HG03039 (cell line): ENCODE measurements around the gene CHD2.
A peak's percentile ranks its signal among the peaks of the same experiment; 100 is the strongest.
"Not testable (repeated sequence)": the region's sequence is repeated elsewhere in the genome, so short reads cannot be mapped to it uniquely, and the experiment has no call there.

Experiments
- ATAC-seq: cut with Tn5 transposase; IDR thresholded peaks from one replicate; pipeline ENCODE4 v1.9.1; 2021; ENCODE audit warnings: mild to moderate bottlenecking, moderate library complexity; ENCODE audit not compliant: unreplicated experiment

Gene CHD2

DNA sequence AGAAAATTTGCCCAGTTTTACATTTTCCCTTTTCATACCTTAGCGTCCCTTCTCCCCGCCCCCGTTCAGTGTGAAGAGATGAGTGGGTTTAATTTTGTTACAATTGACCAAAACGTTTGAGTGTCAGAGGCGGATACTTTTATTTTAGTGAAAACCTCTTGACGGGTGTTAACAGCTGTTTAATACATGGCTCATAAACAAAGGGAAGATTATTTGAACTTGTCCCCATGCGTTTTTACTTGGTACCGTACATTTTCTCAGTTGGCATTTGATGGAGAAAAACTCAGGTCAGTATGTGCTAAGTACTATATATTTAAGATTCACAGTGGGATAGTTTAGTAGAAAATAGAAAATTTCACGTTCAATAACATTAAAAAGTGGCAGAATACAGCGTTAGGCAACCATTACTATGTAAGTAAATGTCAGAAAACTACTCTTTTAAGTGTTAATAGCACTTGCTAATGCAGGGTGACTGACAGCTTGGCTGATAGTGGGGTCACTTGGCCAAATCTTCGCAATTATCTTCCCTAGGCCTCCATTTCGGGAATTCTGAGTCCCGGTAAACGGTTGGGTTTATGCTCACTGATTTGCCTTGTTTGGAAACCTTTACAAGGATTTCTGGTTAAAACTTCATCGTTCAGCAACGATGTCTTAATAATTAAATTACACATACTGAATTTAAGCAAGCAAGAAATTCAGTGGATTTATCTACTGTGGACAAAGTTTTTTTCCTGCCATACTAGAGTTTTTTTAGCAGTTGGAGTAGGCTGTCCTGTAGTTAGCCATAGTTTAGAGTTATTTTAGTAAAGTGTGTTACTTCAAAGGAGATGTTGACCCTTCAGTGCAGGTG, 4.8 kb downstream of the CHD2 start:
- ATAC-seq, result no peak

DNA sequence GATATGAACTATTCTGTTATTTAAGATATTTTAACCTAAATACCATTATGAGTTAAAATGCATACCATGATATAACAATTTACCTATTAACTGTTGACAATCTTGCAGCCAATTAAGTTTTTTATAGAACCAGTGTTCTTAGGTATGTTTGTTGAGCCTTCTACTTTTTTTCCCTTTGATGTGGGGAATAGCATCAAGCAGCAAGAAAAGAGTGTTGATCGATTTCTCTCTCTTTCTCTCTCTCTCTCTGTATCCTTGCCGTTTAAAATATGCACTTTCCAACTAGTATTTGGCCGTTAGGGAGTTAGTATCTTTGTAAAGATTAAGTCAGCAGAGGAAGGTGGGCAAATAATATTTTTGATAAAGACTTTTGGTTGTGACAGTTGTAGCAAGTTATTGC, 5.9 kb downstream of the CHD2 start:
- no peak for ATAC-seq

DNA sequence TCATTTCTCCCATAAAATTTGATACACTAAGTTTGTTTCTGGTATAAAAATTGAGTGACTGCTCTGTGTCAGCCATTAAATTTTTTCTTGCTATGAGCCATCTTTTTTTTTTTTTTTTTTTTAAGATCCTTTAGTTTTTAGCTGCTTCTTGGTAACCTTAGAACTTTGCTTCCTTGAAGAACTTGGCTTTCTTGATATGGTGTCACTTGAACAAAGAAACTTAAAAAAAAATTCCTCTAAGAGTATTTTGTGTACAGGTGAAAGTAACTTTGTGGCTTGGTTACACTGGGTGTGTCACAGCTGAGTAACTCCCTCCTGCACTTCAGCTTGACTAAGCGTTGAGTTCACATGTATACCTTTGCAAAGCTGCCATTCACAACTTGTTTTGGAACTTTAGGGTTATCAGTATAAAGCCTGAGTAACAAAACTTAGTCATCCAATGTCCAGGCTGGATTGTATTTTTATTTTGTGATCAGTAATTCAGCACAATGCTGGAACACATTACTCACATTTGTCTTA, 6.5 kb downstream of the CHD2 start:
- ATAC-seq, result peak; percentile 27

DNA sequence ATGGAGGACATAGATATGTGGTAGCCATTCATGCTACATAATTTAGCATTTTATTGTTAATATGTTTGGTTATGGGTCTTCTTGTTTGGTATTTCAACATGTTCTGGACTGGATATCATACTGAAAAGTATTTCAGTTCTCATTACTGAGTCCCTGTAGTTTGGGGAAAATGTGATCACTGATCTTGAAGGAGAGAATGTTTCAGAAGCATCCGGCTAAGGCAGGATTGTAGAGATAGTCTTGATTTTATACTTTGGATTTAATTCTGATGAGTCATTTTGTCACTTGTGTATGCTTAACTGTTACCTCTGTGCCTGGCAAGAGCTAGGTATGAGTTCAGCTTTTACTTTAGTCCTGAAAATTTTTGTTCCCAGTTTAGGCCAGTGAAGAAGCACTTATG, 7.1 kb downstream of the CHD2 start:
- no peak for ATAC-seq

DNA sequence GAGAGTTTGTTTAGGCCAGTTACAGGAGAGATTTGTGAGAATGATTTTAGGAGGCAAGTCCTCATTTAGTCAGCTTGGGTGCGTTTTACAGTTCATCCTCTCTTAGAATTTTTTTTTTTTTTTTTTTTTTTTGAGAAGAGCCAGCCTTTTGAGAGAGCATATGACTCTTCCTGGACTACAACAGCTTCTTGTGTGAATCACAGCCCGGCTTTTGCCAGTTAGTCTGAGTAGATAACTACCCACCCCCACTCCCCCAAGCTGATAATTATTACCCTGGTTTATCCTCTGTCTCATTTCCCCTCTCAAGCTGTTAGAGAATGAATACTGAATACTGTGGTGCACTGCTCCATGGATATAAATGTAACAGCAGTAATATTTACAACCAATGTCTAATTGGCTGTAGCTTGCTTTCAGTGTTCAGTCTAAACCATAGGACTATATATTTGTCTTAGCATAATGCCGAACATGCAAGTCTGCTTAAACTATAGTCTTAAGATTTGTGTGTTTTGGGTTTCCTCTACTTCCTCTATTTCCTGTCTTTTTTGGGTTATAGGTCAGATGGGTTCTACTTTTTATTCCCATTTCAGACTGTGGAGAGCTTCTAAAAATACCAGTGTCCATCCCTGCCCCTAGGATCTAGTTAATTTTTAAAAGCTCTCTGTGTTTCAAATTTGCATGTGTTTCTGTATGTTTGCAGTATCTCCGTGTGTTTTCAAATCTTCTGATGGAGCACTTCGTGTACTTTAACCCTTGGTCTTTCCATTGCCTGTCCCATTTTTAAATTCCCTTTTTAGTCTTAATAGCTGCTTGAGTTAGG, 8.0 kb downstream of the CHD2 start:
- no peak for ATAC-seq

DNA sequence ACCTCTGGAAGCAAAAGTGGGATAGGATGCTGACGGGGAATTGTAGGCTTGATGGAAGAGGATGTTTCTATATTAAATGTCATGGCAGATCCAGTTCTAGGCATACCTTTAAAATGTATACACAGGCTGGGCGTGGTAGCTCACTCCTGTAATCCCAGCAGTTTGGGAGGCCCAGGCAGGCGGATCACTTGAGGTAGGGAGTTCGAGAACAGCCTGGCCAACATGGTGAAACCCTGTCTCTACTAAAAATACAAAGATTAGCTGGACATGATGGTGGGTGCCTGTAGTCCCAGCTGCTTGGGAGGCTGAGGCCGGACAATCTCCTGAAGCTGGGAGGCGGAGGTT, 8.6 kb downstream of the CHD2 start:
- ATAC-seq, result no peak

DNA sequence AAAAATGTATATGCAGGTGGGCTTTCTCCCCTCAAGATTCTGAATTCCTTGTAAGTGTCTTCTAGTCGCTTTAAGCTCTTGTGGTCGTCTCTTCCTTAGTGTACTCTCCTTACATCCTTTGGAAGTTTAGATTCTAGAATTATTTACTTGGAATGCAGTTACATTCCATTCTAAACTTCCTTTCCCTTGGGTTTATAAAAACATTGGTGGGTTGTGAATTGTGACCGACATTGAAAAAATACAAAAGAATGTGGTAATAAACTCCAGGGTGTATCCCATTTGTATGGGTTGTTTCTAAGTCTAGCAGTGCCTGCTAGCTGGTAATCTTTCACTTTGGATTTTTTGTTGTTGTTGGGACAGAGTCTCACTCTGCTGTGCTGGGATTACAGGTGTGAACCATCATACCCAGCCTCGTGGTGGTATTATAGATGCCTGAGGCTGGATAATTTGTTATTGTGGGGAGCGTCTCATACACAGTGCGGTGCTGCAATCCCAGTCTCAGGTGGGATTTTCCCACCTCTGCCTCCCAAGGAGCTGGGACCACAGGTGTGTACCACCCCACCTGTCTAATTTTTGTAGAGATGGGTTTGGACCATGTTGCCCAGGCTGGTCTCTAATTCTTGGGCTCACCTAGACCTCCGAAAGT, 9.1 kb downstream of the CHD2 start:
- ATAC-seq, result no peak

DNA sequence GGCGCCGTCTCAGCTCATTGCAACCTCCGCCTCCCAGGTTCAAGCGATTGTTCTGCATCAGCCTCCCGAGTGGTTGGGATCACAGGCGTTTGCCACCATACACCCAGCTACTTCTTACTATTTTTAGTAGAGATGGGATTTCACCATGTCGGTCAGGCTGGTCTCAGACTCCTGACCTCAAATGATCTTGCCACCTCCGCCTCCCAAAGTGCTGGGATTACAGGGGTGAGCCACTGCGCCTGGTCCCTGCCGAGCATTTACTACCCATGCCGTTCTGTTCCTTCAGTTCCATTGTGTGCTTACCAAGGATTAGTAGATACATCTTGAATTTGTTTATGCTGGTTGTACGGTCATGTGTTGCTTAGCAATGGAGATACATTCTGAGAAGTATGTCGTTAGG, 10.3 kb downstream of the CHD2 start:
- no peak for ATAC-seq

DNA sequence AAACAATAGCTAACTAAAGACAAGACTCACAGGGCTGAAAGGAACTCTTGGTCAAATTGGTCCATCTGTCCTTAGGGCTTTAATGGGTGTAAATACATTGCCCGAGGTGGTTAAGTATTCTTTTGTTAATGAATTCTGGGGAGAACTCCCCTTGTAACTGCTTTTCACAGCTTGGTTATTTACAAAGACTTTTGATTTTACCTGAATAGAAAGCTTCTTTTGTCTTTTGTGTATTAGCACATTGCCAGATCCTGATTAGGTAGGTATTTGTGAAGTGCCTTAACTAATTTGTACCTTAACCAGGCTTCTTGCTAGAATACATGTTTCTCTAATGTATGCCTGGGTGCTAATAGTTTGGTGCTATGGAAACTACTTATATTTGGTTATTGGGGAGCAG, 14.0 kb downstream of the CHD2 start:
- no peak for ATAC-seq

DNA sequence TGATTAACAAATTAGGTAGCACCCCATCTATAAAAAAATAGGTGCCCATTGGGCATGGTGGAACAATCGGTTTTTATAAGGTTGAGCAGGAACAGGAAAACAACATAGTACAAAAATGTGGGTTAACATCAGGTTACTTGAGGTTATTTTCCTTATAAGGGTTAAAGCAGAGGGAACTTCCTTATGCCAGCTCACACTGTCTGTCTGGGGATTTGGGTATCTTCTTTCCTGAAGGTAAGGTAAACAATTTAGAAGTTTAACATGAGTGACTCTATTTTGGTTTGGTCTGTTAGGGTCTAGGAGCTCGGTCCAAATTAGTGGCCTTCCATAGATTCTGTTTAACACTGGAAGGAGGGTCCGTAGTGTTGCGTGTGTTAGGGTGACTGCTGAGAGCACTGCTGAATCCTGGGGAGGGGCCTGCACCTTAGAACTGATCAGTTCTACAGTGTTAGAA, 14.7 kb downstream of the CHD2 start:
- ATAC-seq, result no peak

DNA sequence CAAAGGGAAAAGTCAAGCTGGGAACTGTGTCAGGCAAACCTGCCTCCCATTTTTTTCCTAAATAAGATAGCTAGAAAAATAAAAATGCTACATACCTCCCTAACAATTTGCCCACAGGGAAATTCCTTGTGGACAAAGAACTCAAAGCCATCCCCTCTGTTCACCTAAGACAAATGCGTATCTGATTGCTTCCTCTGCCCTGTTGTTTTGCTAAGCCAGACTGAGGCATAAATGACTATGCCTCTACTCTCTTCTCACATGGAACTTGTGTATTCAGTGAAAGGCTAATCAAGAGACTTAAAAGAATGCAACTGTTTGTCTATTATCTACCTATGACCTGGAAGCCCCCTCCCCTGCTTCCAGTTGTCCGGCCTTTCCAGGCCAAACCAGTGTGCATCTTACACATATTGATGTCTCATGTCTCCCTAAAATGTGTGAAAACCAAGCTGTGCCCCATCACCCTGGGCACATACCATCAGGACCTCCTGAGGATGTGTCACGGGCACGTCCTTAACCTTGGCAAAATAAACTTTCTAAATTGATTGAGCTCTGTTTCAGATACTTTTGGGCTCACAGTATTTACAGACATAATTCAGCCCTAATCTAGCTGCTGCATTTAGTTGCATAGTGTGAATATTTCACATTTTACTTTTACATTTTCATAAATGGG, 15.8 kb downstream of the CHD2 start:
- no peak for ATAC-seq

DNA sequence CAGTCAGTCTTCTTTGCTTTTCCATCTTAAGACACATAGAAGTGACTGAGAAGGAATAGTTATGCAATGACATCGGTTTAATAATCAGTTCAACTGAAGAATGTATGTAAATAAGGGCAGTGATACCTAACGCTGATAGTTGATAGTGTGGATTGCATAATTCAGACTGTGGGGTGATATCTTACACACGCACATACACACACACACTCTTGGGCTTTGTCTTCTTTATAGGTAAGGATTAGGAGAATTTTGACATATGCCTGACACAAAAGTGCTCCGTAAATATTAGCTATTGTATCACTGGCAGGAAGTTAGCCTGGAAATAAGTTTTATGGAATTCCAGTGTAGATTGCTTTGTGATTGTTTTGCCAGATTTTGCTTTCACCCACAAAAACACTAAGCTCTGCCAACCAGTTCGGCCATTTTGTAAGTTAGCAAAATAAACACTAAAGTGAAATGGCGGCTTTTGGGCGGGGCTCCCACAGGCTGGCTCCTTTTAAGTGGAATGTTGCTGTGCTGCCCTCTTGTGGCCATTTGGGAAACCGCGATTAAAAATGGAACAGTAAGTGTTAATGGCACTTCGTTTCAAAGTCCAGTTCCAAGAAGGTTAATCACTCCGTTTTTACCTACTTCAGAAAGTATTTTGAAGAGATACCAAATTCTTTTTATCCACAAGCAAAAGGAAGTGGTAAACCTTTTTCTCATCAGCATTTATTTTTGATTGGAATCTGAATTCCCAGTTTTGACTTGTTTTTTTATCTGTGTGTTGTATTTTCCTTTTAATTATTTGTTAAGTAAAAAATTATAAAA, 17.7 kb downstream of the CHD2 start:
- peak; percentile 33 for ATAC-seq

DNA sequence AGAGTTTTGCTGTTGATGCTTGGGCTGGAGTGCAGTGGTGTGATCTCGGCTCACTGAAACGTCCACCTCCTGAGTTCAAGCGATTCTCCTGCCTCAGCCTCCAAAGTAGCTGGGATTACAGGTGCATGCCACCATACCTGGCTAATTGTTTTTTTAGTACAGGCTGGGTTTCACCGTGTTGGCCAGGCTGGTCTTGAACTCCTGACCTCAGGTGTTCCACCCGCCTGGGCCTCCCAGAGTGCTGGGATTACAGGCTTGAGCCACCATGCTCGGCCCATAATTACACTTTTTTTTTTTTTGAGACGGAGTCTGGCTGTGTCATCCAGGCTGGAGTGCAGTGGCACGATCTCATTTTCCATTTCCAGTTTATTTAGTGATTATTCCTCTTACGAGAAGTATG, 18.8 kb downstream of the CHD2 start:
- not testable (repeated sequence) for ATAC-seq

DNA sequence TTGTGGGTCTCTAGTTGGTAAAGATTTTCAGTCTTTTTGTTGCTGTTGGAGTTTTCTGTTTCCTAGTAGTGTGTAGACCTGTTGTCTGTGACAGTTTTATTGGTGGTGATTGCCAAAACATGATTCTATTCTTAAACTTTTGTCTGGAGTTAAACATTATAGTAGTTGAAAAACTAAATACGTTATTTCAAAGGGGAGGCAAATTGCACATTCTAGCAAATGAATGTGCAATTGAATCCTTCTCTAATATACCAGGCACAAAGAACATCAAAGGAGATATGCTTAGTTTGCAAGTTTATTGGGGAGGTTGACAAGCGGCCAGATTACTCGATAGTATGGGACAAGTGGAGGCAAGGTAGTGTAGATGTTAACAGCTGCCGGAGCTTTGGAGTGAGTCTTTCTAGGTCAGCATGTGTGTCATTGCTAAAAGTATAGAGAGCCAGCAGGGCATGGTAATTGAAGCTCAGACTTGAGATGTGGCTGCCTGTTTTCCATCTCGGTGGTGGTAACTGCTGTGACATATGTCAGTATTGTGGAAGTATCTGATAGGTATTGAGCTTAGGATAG, 20.6 kb downstream of the CHD2 start:
- ATAC-seq, result no peak

DNA sequence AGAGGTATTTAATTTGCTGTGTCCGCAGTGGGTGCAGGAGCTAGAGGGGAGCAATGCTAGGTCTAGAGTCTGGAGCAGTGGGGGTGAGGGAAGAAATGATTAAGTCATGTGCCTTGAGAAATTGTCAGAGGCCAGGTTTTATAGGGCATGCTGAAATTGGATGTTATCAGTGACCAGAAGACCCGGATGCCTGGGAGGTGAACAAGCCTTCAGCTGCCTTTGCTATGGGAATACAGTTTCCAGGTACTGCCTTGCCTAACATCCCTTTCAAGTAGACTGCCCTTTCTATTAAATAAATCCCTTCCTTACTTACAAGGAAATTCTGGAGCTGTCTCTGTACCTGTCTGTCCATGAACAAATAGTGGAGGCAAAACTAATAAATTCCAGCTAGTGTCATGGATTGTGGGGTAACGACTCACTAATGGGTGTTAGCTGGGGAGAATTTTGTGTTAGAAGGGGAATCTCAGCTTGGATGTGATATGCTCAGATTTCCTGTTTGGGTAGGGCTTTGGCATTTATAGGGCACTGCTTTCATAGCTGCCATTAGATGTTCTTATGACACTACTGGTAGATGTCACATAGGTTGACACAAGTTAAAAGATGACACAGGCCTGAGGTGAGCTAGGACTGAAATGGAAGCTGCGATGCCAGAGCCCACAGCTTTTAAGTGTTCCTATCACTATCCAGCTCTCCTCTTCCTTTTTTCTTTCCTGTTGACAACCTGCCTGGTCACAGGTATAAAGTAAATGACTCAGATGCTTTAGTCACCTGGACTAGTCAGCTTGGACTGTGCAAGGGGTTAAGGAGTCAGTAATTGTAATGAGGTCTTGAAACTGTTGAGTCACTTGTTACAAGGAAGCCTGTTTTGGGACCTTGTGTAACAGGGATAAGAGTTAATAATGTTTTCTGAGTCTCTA, 21.3 kb downstream of the CHD2 start:
- ATAC-seq, result no peak

DNA sequence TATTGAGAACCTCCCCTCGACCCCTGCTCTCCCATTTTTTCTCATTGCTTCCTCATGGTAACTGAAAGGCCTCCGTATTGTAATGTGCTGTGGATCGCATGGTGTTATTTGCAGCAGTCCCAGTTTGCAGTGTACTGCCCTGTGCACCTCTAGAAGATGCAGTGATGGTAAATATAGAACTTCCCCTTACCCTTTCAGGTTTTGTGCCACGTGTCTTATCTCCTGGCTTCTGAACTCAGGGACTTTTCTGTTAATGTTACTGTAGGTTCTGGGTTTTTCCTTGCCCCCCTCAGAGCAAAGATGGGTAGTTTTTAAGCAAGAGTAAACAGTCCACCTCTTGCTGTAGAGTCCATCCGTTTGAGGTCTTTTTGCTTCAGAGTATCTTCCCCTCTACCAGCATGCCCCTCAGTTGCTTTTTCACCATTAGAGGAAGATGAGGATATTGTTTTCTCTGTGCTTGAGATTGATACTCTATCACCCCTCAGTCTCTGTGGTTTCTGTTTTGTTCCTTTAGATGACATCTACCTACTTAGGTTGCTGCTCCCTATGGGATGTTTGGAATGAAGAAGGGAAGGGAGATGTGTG, 22.4 kb downstream of the CHD2 start:
- no peak for ATAC-seq

DNA sequence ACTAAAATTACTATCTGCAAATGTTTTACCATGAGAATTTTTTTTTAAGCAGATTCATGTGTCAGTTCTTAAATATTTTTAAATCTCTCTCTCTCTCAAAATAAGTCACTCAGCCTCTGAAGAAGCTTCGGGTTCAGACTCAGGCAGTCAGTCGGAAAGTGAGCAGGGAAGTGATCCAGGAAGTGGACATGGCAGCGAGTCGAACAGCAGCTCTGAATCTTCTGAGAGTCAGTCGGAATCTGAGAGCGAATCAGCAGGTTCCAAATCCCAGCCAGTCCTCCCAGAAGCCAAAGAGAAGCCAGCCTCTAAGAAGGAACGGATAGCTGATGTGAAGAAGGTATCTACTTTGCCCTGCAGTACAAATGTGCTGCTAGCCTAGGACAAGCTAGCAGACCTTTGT, 24.1 kb downstream of the CHD2 start:
- no peak for ATAC-seq

DNA sequence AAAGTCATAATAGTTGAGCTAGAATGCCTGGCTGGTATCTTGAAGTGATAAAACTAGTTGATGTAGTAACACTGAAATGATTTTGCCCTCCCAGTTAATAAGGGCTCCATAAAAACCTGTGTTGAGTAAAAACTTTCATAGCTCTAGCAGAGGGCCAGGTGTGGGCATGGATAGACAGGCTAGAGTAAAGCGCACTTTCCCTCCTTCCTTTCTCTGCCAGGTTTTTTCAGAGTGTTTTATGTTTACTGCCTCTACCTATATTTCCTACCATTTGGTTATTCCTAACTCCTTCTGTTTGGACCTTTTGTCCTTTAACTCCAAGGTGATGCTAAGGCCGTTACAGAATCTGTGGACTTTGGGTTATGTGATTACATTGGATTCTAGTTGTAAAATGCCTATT, 25.3 kb downstream of the CHD2 start:
- no peak for ATAC-seq
